ENCODE results near the gene SPECC1.

DNA sequence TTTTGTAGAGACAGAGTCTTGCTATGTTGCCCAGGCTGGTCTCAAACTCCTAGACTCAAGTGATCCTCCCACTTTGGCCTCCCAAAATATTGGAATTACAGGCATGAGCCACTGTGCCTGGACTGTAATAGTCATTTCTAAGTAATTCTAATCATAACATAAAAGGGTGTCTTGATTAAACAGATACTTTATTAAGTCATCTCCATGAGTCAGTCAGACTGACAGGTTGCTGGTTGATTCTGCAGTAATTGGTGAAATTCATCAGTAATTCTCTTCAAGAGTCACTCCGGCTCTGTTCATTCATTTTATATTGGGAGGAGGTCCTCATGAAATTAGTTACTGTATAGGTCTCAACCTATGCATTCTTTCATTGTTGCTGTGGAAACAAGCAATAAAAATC lies 85.6 kb downstream of the SPECC1 start:
- TF ChIP-seq, protein P1, sequence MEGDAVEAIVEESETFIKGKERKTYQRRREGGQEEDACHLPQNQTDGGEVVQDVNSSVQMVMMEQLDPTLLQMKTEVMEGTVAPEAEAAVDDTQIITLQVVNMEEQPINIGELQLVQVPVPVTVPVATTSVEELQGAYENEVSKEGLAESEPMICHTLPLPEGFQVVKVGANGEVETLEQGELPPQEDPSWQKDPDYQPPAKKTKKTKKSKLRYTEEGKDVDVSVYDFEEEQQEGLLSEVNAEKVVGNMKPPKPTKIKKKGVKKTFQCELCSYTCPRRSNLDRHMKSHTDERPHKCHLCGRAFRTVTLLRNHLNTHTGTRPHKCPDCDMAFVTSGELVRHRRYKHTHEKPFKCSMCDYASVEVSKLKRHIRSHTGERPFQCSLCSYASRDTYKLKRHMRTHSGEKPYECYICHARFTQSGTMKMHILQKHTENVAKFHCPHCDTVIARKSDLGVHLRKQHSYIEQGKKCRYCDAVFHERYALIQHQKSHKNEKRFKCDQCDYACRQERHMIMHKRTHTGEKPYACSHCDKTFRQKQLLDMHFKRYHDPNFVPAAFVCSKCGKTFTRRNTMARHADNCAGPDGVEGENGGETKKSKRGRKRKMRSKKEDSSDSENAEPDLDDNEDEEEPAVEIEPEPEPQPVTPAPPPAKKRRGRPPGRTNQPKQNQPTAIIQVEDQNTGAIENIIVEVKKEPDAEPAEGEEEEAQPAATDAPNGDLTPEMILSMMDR (IDR thresholded peaks at IDR 0.05), result no peak
- no peak for TF ChIP-seq POLR2A (IDR thresholded peaks at IDR 0.05)

Data from right lobe of liver (tissue), 4 donors.